Psoas muscle (tissue), 8 donors: ENCODE measurements around the gene BTBD16. TPM values are rescaled to one million over a fixed set of nuclear protein-coding genes. Genes with fewer than 3 reads are reported as not detected.

Source experiments
- ATAC-seq, 4 donors: fragments of 200-7000 bp; cut with Tn5 transposase; one replicate each; pipeline ENCODE4 v1.9.1; 2020; ENCODE audit warnings: moderate library complexity in 3 of 4, mild to moderate bottlenecking in 2 of 4
- DNase-seq, 2 donors: peaks; one replicate each; pipeline ENCODE4 v3.0.0-alpha.2; 2020
- H3K27ac ChIP-seq: fragments of 200-600 bp; one replicate; pipeline ENCODE4 v1.8.0; 2022
- H3K27me3 ChIP-seq, 3 donors: fragments of 200-600 bp in 1 of 3; one replicate each; pipeline versions ENCODE4 v1.6.1 to v1.8.0; 2013 to 2022; ENCODE audit warnings: low read length in 2 of 3, mild to moderate bottlenecking in 2 of 3, moderate library complexity in 1 of 3; ENCODE audit not compliant: insufficient read depth in 3 of 3
- H3K36me3 ChIP-seq, 2 donors: fragments of 200-600 bp in 1 of 2; one replicate each; pipeline versions ENCODE4 v1.6.1 to v1.8.0; 2013 to 2022; ENCODE audit warnings: low read depth in 1 of 2, mild to moderate bottlenecking in 1 of 2, moderate library complexity in 1 of 2; ENCODE audit not compliant: insufficient read depth in 1 of 2
- H3K4me1 ChIP-seq: fragments of 200-600 bp; one replicate; pipeline ENCODE4 v1.8.0; 2022
- H3K4me3 ChIP-seq: fragments of 200-600 bp; one replicate; pipeline ENCODE4 v1.8.0; 2022; ENCODE audit warnings: mild to moderate bottlenecking
- H3K9me3 ChIP-seq: fragments of 200-600 bp; one replicate; pipeline ENCODE4 v1.8.0; 2022
- WGBS, 3 donors: extraction: QIAGEN DNeasy Blood & Tissue Kit; methylation state at CpG; one replicate each; pipeline versions ENCODE4 v1.1.6 to v1.1.7; 2013; 5-methylcytosine and 5-hydroxymethylcytosine counted together
- intact Hi-C, 2 donors: fragments of 100-400 bp; cut with DNase I; formaldehyde crosslinking; loops; one replicate each; pipeline versions ENCODE4 v1.11.0 to v1.14.2; 2022
- polyA plus RNA-seq, 3 donors: library from polyadenylated mRNA; stranded (reverse); fragments of 200-250 nt; gene quantifications; one replicate each; pipeline ENCODE4 v1.2.3, GENCODE V29; 2013
- total RNA-seq, 4 donors: library from RNA; stranded (reverse); fragmentation: NEBNext Ultra II Directional in 2 of 4; extraction: Animal tissue kit (Norgen Biotek cat#: 25700) in 2 of 4; gene quantifications; one replicate each; pipeline versions ENCODE4 v1.2.1 to v1.2.4, GENCODE V29; 2021 to 2023
- TF ChIP-seq, protein P1 (sequence below): fragments of 200-600 bp; IDR thresholded peaks from one replicate; pipeline ENCODE4 v1.8.0; 2022; ENCODE audit warnings: antibody characterized with exemption
- donor health status: healthy with polysubstance abuse.
- donor health status: DM: no; HTN: no; CAD: no; lungs with moderate emphysema.
- donor health status: Bipolar disorder and iron deficiency.
- donor health status: healthy.
- donor health status: DM: yes; HTN: yes; CAD: no.
- donor health status: DM: no; HTN: no; CAD: no.
- donor health status: DM: no; HTN: no; CAD: no.
- donor health status: DM: yes; HTN: yes; CAD: no.

BTBD16 gene
- total and polyA plus RNA-seq, 7 donors: 0.14 to 0.58 (median 0.32) TPM; not detected in 4

DNA sequence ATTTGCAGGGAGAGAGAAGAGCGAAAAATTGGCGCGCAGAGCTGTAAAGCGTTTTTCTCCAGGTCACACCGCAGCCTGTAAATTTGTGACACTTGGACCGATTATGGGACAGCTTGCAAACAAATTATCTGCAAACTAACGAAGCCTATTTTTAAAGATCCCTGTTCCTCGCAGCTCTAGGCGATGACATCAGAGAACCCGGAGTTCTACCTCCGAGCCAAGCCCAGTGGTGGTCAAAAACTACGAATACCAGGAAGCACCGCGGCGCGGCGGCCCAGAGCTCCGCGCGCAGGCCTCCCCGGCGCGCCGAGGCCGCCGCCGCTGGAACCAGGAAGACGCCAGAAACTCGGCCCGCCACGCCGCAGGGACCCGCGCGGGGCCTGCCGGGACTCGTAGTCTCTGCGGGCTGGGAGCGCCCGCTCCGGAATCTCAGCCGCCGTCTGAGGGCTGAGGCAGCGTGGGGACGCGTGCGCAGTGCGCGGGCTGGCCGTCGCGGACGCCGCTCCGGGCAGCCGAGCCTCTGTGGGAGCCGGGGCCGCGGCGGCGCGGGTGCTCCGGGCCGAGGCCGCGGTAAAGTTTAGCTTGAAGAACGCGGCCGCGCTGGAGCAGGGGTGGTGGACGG lies 103.3 kb downstream of the BTBD16 start, which contains the start of gene PLEKHA1:
PLEKHA1 (plus strand) TSS at position 472 of the 622 bp plus-strand sequence. CDS start 18,493 bp downstream, outside the sequence.
- no peaks in the 10 kb centered on the region for H3K9me3 ChIP-seq
- no peaks in the 10 kb centered on the region for H3K36me3 ChIP-seq
- peak within 1 kb of the TSS; percentile 97 for H3K27ac ChIP-seq
- intact Hi-C loops: loop anchor here (5.0 to 10.0 kb wide), 2 partner anchors 70 to 87 kb away; no protein-coding TSS in a partner anchor
- 0 to 1% (median 1%) methylated on average over 66 to 71 of the region's 71 CpGs for WGBS, 3 donors
- H3K4me3 ChIP-seq: peak within 1 kb of the TSS; percentile 85
- H3K4me1 ChIP-seq: peaks cover 43% of the 10 kb centered on the region
- H3K27me3 ChIP-seq: no peaks in the 10 kb centered on the region
- peak; percentile 92 to 96 (median 94) for ATAC-seq
- DNase-seq: peak; percentile 98
- TF ChIP-seq, protein P1, sequence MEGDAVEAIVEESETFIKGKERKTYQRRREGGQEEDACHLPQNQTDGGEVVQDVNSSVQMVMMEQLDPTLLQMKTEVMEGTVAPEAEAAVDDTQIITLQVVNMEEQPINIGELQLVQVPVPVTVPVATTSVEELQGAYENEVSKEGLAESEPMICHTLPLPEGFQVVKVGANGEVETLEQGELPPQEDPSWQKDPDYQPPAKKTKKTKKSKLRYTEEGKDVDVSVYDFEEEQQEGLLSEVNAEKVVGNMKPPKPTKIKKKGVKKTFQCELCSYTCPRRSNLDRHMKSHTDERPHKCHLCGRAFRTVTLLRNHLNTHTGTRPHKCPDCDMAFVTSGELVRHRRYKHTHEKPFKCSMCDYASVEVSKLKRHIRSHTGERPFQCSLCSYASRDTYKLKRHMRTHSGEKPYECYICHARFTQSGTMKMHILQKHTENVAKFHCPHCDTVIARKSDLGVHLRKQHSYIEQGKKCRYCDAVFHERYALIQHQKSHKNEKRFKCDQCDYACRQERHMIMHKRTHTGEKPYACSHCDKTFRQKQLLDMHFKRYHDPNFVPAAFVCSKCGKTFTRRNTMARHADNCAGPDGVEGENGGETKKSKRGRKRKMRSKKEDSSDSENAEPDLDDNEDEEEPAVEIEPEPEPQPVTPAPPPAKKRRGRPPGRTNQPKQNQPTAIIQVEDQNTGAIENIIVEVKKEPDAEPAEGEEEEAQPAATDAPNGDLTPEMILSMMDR: no peak

DNA sequence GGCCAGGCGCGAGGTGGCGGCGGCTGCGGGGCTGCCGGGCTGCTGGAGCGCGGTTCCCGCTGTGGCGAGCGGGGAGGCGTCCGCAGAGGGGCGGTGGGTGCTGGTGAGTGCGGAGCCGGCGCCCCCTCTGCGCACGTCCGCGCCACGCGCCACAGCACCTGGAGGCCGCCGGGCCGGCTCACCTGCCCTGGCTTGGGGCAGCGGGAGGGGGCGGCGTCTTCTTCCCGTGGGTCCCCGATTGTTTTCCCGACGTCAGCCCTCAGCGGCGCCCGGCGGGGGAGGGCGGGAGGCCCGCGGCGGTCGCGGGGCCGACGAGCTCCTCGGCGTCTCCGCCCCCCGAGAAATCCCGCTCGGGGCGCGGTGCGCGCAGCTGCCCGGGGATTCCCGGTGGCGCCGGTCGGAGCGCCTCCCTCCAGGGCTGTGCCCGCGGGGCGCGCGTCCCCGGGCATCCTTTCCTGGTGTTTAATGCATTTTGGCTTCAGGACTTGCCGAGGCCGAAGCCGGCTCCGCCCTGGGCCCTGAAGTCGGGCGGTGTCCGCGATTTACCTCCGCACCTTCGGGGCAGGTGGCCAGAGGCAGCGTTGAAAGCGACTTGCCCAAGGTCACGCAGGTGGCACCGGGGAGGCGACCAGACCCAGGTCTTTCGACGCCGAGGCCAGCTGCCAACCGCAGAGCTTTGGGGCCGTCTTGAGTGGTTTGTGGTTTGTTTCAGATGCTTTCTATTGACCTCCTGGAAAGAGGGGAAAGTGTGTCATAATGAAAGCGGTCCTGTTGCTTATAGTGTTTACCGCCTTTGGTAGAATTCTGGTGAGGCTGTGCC lies 104.0 kb downstream of the BTBD16 start:
- H3K36me3 ChIP-seq: no peaks in the 10 kb centered on the region
- peak overlapping the region; percentile 85 for H3K4me3 ChIP-seq
- H3K4me1 ChIP-seq: peaks cover 49% of the 10 kb centered on the region
- TF ChIP-seq, protein P1: no peak
- peak overlapping the region; percentile 97 for H3K27ac ChIP-seq
- 1% methylated on average over 42 to 89 of the region's 89 CpGs for WGBS, 3 donors
- ATAC-seq (peak; percentile 40 to 63 (median 56)), DNase-seq (peak; percentile 59 to 74)
- no peaks in the 10 kb centered on the region for H3K9me3 ChIP-seq
- intact Hi-C loops: loop anchor here (5.0 to 10.0 kb wide), 2 partner anchors 70 to 88 kb away; no protein-coding TSS in a partner anchor
- no peaks in the 10 kb centered on the region for H3K27me3 ChIP-seq

DNA sequence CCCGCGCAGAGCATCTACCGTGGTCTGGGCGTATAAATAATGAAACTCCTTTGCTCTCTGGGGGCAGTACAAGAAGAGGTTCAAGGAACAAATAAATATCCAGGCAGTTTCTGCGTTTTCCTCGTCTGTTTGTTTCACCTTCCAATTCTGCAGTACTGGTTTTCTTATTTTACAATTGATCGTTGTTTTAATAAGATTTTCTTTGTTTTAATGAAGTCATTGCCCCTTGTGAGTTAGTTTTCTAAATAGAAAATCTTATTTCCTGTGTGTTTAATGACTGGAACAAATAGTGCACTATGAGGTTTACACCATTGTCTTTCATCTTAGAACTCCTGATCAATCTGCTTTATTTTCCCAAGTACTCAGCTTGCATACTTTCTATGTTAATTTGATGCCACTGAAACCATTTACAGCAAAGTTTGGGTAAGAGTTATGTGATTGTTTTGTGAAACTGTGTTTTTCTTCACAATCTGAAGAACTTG lies 104.6 kb downstream of the BTBD16 start:
- no peaks in the 10 kb centered on the region for H3K27me3 ChIP-seq
- no peaks in the 10 kb centered on the region for H3K36me3 ChIP-seq
- H3K27ac ChIP-seq: peak overlapping the region; percentile 97
- no peaks in the 10 kb centered on the region for H3K9me3 ChIP-seq
- DNase-seq: no peak
- TF ChIP-seq, protein P1: no peak
- no peak for ATAC-seq
- intact Hi-C loops: loop anchor here in 1 of 2 donors (10.0 kb wide), 1 partner anchor 71 kb away; no protein-coding TSS in a partner anchor
- H3K4me1 ChIP-seq: peaks cover 52% of the 10 kb centered on the region
- H3K4me3 ChIP-seq: peak overlapping the region; percentile 85
- 6 to 9% (median 8%) methylated on average over 7 of the region's 7 CpGs for WGBS, 3 donors

DNA sequence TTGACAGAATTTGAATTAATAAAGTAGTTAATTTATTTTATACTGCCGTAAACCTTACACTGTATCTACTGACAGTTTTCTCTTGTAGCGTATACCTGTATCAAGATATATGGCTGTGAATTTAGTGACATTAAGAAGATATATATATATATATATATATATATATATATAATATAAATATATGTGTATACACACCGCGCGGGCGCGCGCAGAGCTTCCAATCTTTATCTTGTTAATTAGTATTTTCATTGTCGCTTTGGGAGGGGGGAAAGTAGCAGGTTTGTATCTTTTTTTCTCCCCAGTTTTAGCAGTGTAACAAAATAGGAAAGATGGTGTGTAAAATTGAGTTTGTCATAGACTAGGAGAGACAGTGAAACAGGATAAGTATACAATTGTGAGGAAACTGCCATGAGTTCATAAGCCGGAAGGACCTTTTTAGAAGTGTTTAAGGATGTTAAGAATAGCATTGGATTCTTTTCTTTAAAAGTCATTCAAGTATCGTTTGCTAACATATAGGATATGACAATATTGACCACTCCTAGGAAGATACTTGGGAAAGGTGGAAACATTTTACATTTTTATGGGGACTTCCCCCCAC lies 105.4 kb downstream of the BTBD16 start:
- DNase-seq (no peak), ATAC-seq (no peak)
- H3K27ac ChIP-seq: peak overlapping the region; percentile 97
- intact Hi-C loops: loop anchor here in 1 of 2 donors (10.0 kb wide), 1 partner anchor 72 kb away; no protein-coding TSS in a partner anchor
- no peaks in the 10 kb centered on the region for H3K9me3 ChIP-seq
- peaks cover 52% of the 10 kb centered on the region for H3K4me1 ChIP-seq
- H3K36me3 ChIP-seq: no peaks in the 10 kb centered on the region
- WGBS, 3 donors: 73 to 78% (median 74%) methylated on average over 11 of the region's 11 CpGs
- peak overlapping the region; percentile 85 for H3K4me3 ChIP-seq
- TF ChIP-seq, protein P1: no peak
- H3K27me3 ChIP-seq: no peaks in the 10 kb centered on the region
